HepG2 (cell line): ENCODE measurements around the gene GGA3. TPM values are rescaled to one million over a fixed set of nuclear protein-coding genes. Genes with fewer than 3 reads are reported as not detected.

Experiments
- ATF1 ChIP-seq: IDR thresholded peaks from 2 replicates; pipeline ENCODE4 v1.6.1; 2016; ENCODE audit warnings: mild to moderate bottlenecking, control low read depth
- BATF2 ChIP-seq: sonication (generic); formaldehyde crosslinking; IDR thresholded peaks from 2 replicates; pipeline ENCODE4 v1.8.0; 2022; ENCODE audit warnings: mild to moderate bottlenecking, missing genetic modification reagents, moderate library complexity
- FOXM1 ChIP-seq: sonication (generic); formaldehyde crosslinking; IDR thresholded peaks from 2 replicates; pipeline ENCODE4 v1.5.0; 2020; ENCODE audit warnings: missing genetic modification reagents
- HMGA1 ChIP-seq: sonication (generic); formaldehyde crosslinking; conservative IDR thresholded peaks from 2 replicates; pipeline ENCODE4 v1.4.0; 2020; ENCODE audit warnings: missing genetic modification reagents
- HOMEZ ChIP-seq: IDR thresholded peaks from 2 replicates; pipeline ENCODE4 v1.6.1; 2016; ENCODE audit warnings: low read depth
- PLRG1 ChIP-seq: fragments of 450-650 bp; conservative IDR thresholded peaks from 2 replicates; pipeline ENCODE4 v1.6.1; 2016
- RBFOX2 ChIP-seq: fragments of 200-400 bp; formaldehyde crosslinking; IDR thresholded peaks from 2 replicates; pipeline ENCODE4 v1.6.1; 2017; ENCODE audit warnings: low read depth, mild to moderate bottlenecking, low read length
- SALL2 ChIP-seq: sonication (generic); formaldehyde crosslinking; IDR thresholded peaks from 2 replicates; pipeline ENCODE4 v1.8.1; 2023; ENCODE audit warnings: mild to moderate bottlenecking, missing genetic modification reagents, inconsistent platforms
- ZFP37 ChIP-seq: sonication (generic); formaldehyde crosslinking; IDR thresholded peaks from 2 replicates; pipeline ENCODE4 v1.4.0; 2020; ENCODE audit warnings: missing genetic modification reagents, borderline replicate concordance
- ZFP82 ChIP-seq: sonication (generic); formaldehyde crosslinking; IDR thresholded peaks from 2 replicates; pipeline ENCODE4 v1.5.1; 2020; ENCODE audit warnings: mild to moderate bottlenecking, missing genetic modification reagents, borderline replicate concordance
- ZIK1 ChIP-seq: sonication (generic); formaldehyde crosslinking; IDR thresholded peaks from 2 replicates; pipeline ENCODE4 v1.5.0; 2020; ENCODE audit warnings: mild to moderate bottlenecking, low read depth, missing genetic modification reagents, borderline replicate concordance
- ZMAT3 ChIP-seq: sonication (generic); formaldehyde crosslinking; conservative IDR thresholded peaks from 2 replicates; pipeline ENCODE4 v1.7.0; 2021; ENCODE audit warnings: missing genetic modification reagents
- ZNF230 ChIP-seq: sonication (generic); formaldehyde crosslinking; IDR thresholded peaks from 2 replicates; pipeline ENCODE4 v1.4.0; 2020; ENCODE audit warnings: mild to moderate bottlenecking, missing genetic modification reagents
- ZNF484 ChIP-seq: sonication (generic); formaldehyde crosslinking; IDR thresholded peaks from 2 replicates; pipeline ENCODE4 v1.5.1; 2020; ENCODE audit warnings: mild to moderate bottlenecking, low read depth, missing genetic modification reagents, borderline replicate concordance
- ZNF580 ChIP-seq: IDR thresholded peaks from 2 replicates; pipeline ENCODE4 v1.6.1; 2016; ENCODE audit warnings: low read depth, borderline replicate concordance
- ZNF639 ChIP-seq: conservative IDR thresholded peaks from 2 replicates; pipeline ENCODE4 v1.6.1; 2018; ENCODE audit warnings: missing genetic modification reagents
- ZNF646 ChIP-seq: sonication (generic); formaldehyde crosslinking; IDR thresholded peaks from 2 replicates; pipeline ENCODE4 v1.9.0; 2021; ENCODE audit warnings: mild to moderate bottlenecking, missing genetic modification reagents
- ZNF747 ChIP-seq: sonication (generic); formaldehyde crosslinking; IDR thresholded peaks from 2 replicates; pipeline ENCODE4 v1.8.1; 2023; ENCODE audit warnings: missing genetic modification reagents, mild to moderate bottlenecking, borderline replicate concordance
- ZNF83 ChIP-seq: sonication (generic); formaldehyde crosslinking; IDR thresholded peaks from 2 replicates; pipeline ENCODE4 v1.4.0; 2020; ENCODE audit warnings: missing genetic modification reagents, mild to moderate bottlenecking, borderline replicate concordance
- polyA plus RNA-seq, 8 experiments: library from polyadenylated mRNA; depleted of rRNA in 3 of 8; stranded (reverse) in 7 of 8; unstranded in 1 of 8; fragments of >200 nt; fragmentation: Illumina TruSeq in 4 of 8; extraction: Trizol in 4 of 8; gene quantifications; 2 replicates each; pipeline versions ENCODE4 v1.2.1 to v1.2.3, GENCODE V29; 2011 to 2016; ENCODE audit warnings: low read depth in 4 of 8, missing spikeins in 1 of 8, mixed read lengths in 1 of 8; ENCODE audit not compliant: insufficient read depth in 1 of 8
- total RNA-seq, 5 experiments: library from RNA; depleted of rRNA; stranded (reverse); fragments of >200 nt; fragmentation: Illumina TruSeq; extraction: Trizol; gene quantifications; 2 replicates each; pipeline ENCODE4 v1.2.3, GENCODE V29; 2016; ENCODE audit warnings: low read depth in 1 of 5

Gene GGA3
- total and polyA plus RNA-seq, 2 of the 13 experiments (the other 11 are each of a cell fraction or from before 2014, with no cell fraction given): 28.4 to 43.7 TPM

GRCh38 chr17:75205037-75205792 is 56.2 kb downstream of the GGA3 start, which contains the start of gene NUP85 (continued):
- TF ChIP-seq HOMEZ (CRISPR knock-in tag) (peak; percentile 46; the same call in 1 of the 2 replicates), ZNF580 (CRISPR knock-in tag) (peak; percentile 98; the same call in 1 of the 2 replicates), HMGA1 (CRISPR knock-in tag) (no peak), FOXM1 (CRISPR knock-in tag) (no peak), ZIK1 (CRISPR knock-in tag) (peak; percentile 86), BATF2 (CRISPR knock-in tag) (no peak), ZNF747 (CRISPR knock-in tag) (peak; percentile 93; the same call in 1 of the 2 replicates), ZFP37 (CRISPR knock-in tag) (no peak; the same call in 1 of the 2 replicates), RBFOX2 (peak; percentile 81), ZNF639 (no peak; the same call in 1 of the 2 replicates), SALL2 (CRISPR knock-in tag) (peak; percentile 74), ATF1 (CRISPR knock-in tag) (no peak; the same call in 1 of the 2 replicates), ZNF83 (CRISPR knock-in tag) (0 out of 2 replicates have a peak, but pooled peaks have one; percentile 24), ZMAT3 (CRISPR knock-in tag) (peak; percentile 71; the same call in 1 of the 2 replicates), PLRG1 (no peak), ZFP82 (CRISPR knock-in tag) (peak; percentile 97; the same call in 1 of the 2 replicates), ZNF484 (CRISPR knock-in tag) (no peak), ZNF230 (peak; percentile 94), ZNF646 (CRISPR knock-in tag) (no peak)
